NCI-H1417 (cell line): ENCODE results near the gene ARX.

Source experiments
- DNase-seq, 3 experiments: peaks; one replicate each; lab custom pipeline; 2025; lab: John Stamatoyannopoulos, UW

The ARX gene

GRCh38 chrX:25015486-25016360 is at the start of gene ARX:
Gene ARX (minus strand): TSS chrX:25015965. CDS start chrX:25015737, 228 bp downstream.
- DNase-seq = peak; percentile 34 to 93 (median 90)

GRCh38 chrX:25059273-25059672 is 43.5 kb upstream of the ARX start:
- no peak for DNase-seq

GRCh38 chrX:25052798-25053534 is 37.2 kb upstream of the ARX start:
- no peak for DNase-seq

- no peak for DNase-seq
Measured at GRCh38 chrX:25049971-25050370, 34.2 kb upstream of the ARX start.

GRCh38 chrX:25049357-25049756 is 33.6 kb upstream of the ARX start:
- DNase-seq = no peak

GRCh38 chrX:25048178-25048577 is 32.4 kb upstream of the ARX start:
- DNase-seq = no peak

- DNase-seq = no peak
Measured at GRCh38 chrX:25043192-25043591, 27.4 kb upstream of the ARX start.

GRCh38 chrX:25039036-25039435 is 23.3 kb upstream of the ARX start:
- no peak for DNase-seq

GRCh38 chrX:25034889-25035288 is 19.1 kb upstream of the ARX start:
- no peak for DNase-seq

- no peak for DNase-seq
Measured at GRCh38 chrX:25029288-25029825, 13.6 kb upstream of the ARX start.

- peak in 1 of 3 experiments; percentile 58 for DNase-seq
Measured at GRCh38 chrX:25028726-25029125, 13.0 kb upstream of the ARX start.

GRCh38 chrX:25026576-25026975 is 10.8 kb upstream of the ARX start:
- no peak for DNase-seq

- DNase-seq = no peak
Measured at GRCh38 chrX:25025615-25026014, 9.8 kb upstream of the ARX start.

- no peak for DNase-seq
Measured at GRCh38 chrX:25023908-25024307, 8.1 kb upstream of the ARX start.

- DNase-seq = no peak
Measured at GRCh38 chrX:25022499-25023325, 6.9 kb upstream of the ARX start.

GRCh38 chrX:25020905-25021449 is 5.2 kb upstream of the ARX start:
- peak; percentile 4 to 82 (median 82) for DNase-seq

- peak in 2 of 3 experiments; percentile 78 to 82 for DNase-seq
Measured at GRCh38 chrX:25020391-25020904, 4.7 kb upstream of the ARX start.

GRCh38 chrX:25019707-25020390 is 4.1 kb upstream of the ARX start:
- DNase-seq = peak in 2 of 3 experiments; percentile 71 to 88

- DNase-seq = peak in 1 of 3 experiments; percentile 45
Measured at GRCh38 chrX:25018682-25019081, 2.9 kb upstream of the ARX start.

GRCh38 chrX:25017667-25018247 is 2.0 kb upstream of the ARX start:
- DNase-seq = peak in 2 of 3 experiments; percentile 78 to 82
